ENCODE results near the gene AIFM3. TPM values are rescaled to one million over a fixed set of nuclear protein-coding genes. Genes with fewer than 3 reads are reported as not detected.

The AIFM3 gene
- total RNA-seq, 3 donors from 2014 or later: 1.6 to 3.3 (median 2.2) TPM

DNA sequence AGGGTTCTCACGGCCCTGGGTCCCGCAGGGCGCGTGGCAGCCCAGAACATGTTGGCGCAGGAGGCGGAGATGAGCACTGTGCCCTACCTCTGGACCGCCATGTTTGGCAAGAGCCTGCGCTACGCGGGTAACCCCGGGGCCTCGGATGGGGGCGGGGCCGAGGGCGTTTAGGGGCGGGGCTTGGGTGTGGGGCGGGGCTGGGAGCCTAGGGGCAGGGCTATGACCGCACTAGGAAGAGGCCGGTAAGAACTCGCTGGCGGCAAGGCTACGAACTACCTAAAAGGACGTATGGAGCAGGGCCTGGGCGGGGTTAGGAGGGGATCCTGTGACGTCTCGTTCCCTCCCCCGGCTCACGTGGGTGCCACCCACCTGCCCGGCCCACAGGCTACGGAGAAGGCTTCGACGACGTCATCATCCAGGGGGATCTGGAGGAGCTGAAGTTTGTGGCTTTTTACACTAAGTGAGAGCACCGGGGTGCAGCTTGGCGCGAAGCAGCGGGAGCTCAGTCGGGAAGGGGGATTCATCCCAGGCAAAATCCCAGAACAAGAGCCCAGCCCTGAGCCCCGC, 12.3 kb downstream of the AIFM3 start:
- no peak for TF ChIP-seq POLR2A (IDR thresholded peaks at IDR 0.05)
- peak in 1 of 3 donors; percentile 66 for TF ChIP-seq POLR2AphosphoS5 (IDR thresholded peaks at IDR 0.05)
- TF ChIP-seq, protein P1, sequence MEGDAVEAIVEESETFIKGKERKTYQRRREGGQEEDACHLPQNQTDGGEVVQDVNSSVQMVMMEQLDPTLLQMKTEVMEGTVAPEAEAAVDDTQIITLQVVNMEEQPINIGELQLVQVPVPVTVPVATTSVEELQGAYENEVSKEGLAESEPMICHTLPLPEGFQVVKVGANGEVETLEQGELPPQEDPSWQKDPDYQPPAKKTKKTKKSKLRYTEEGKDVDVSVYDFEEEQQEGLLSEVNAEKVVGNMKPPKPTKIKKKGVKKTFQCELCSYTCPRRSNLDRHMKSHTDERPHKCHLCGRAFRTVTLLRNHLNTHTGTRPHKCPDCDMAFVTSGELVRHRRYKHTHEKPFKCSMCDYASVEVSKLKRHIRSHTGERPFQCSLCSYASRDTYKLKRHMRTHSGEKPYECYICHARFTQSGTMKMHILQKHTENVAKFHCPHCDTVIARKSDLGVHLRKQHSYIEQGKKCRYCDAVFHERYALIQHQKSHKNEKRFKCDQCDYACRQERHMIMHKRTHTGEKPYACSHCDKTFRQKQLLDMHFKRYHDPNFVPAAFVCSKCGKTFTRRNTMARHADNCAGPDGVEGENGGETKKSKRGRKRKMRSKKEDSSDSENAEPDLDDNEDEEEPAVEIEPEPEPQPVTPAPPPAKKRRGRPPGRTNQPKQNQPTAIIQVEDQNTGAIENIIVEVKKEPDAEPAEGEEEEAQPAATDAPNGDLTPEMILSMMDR (IDR thresholded peaks at IDR 0.05): no peak
- DNase-seq (ENCODE audit: low spot score in 2 of 2): peak; percentile 77 to 83
- H3K4me3 ChIP-seq: peak overlapping the region in 2 of 3 donors; percentile 42 to 67
- no peaks in the 10 kb centered on the region for H3K36me3 ChIP-seq
- peaks cover 4 to 21% of the 10 kb centered on the region in 2 donors for H3K4me1 ChIP-seq
- intact Hi-C loops (cut with DNase I; ENCODE audit: low total_unique reads): no loop called here
- no peaks in the 10 kb centered on the region for H3K27me3 ChIP-seq
- no peaks in the 10 kb centered on the region for H3K9me3 ChIP-seq
- peak overlapping the region; percentile 7 to 24 for H3K27ac ChIP-seq

DNA sequence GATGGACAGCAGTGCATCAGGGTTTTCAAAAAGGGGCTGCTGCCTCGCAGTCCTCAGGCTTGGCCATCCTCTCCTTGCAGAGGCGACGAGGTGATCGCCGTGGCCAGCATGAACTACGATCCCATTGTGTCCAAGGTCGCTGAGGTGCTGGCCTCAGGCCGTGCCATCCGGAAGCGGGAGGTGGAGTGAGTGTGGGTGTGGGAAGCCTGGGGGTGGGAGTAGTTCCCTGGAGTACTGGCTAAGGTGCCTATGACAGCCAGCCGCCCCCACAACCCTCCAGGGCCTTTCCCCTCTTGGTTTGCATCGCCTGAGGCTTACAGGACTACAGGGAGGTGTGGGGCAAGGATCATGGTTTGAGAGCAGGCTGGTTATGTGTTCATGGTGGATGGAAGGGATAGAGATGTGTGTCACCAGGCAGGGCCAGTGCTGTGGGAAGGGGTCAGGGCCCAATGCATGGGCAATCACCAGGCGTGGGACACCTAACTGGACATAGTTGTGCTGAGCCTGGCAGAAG, 12.9 kb downstream of the AIFM3 start:
- Histone ChIP-seq H3K27me3 (no peaks in the 10 kb centered on the region), H3K36me3 (no peaks in the 10 kb centered on the region), H3K4me3 (peak overlapping the region in 2 of 3 donors; percentile 42 to 67), H3K9me3 (no peaks in the 10 kb centered on the region), H3K4me1 (peaks cover 4 to 21% of the 10 kb centered on the region in 2 donors), H3K27ac (peak overlapping the region in 1 of 2 donors; percentile 24)
- intact Hi-C loops (cut with DNase I; ENCODE audit: low total_unique reads): no loop called here
- TF ChIP-seq, protein P1 (IDR thresholded peaks at IDR 0.05): no peak
- no peak for TF ChIP-seq POLR2A (IDR thresholded peaks at IDR 0.05)
- TF ChIP-seq POLR2AphosphoS5 (IDR thresholded peaks at IDR 0.05): no peak
- DNase-seq (ENCODE audit: low spot score in 2 of 2): no peak

DNA sequence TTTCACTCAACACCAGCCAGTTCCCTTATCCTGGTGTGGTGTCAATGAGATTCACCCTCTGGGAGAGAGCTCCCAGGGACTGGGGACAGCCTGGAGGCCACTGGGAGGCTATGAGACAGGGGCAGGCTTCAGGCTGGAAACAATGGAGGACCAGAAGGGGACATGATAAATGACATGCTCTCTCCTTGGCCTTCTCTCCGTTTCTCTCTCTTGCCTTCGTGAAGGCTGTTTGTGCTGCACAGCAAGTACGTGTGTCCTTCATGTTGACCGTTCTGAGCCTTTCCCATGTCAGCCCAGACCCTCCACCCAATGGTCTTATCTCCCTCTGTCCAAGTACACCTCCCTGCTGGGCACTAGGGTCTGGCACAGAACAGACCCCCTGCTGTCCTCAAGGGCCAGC, 13.5 kb downstream of the AIFM3 start:
- no peak overlapping the region for H3K27ac ChIP-seq

DNA sequence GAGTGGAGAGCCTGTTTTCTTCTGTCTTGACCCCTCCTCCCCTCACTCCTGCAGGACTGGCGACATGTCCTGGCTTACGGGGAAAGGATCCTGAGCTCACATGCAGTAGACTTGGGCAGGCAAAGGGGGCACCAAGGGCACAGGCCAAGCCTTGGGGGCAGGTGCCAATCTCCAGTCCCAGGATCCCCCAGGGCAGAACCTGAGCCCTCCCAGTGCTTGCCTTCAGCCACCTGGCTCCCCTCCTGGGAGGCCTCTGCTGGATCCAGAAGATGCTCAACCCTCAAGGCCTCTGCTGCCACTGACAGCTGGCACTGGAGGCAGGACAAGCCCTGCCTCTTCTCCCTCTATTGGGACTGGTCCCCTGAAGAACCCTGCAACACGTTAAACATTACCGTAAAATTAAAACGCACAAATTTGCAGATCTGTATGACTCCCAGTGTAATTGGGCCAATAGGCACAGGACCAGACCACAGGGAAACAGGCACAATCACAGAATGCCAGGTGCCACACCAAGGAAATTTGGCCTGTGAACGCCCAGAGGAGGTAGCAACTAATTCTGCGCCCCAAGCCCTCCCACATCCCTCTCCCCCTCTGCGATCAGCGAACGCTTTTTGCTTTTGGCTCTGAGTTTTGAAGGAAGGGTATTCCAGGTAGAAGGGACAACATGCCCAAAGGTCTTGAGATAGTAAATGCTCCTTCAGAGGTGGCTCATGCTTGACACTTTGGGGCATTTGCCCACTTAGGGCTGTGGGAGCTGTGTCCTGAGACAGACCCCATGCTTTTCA, 14.1 kb downstream of the AIFM3 start:
- intact Hi-C loops (cut with DNase I; ENCODE audit: low total_unique reads): no loop called here
- peak overlapping the region; percentile 85 to 92 (median 86) for H3K4me3 ChIP-seq
- no peak for DNase-seq (ENCODE audit: low spot score in 2 of 2)
- H3K36me3 ChIP-seq: no peaks in the 10 kb centered on the region
- H3K27ac ChIP-seq: peak overlapping the region; percentile 92
- no peaks in the 10 kb centered on the region for H3K27me3 ChIP-seq
- no peak for TF ChIP-seq POLR2AphosphoS5 (IDR thresholded peaks at IDR 0.05)
- TF ChIP-seq, protein P1 (IDR thresholded peaks at IDR 0.05): no peak
- no peak for TF ChIP-seq POLR2A (IDR thresholded peaks at IDR 0.05)
- no peaks in the 10 kb centered on the region for H3K9me3 ChIP-seq
- peaks cover 4 to 21% of the 10 kb centered on the region in 2 donors for H3K4me1 ChIP-seq

More for the DNA sequence above, 13.5 kb downstream of the AIFM3 start:
- no peaks in the 10 kb centered on the region for H3K9me3 ChIP-seq
- intact Hi-C loops (cut with DNase I; ENCODE audit: low total_unique reads): no loop called here
- DNase-seq (ENCODE audit: low spot score in 2 of 2): no peak
- peaks cover 4 to 21% of the 10 kb centered on the region in 2 donors for H3K4me1 ChIP-seq
- no peak for TF ChIP-seq POLR2A (IDR thresholded peaks at IDR 0.05)
- no peak for TF ChIP-seq POLR2AphosphoS5 (IDR thresholded peaks at IDR 0.05)
- TF ChIP-seq, protein P1 (IDR thresholded peaks at IDR 0.05): no peak
- no peaks in the 10 kb centered on the region for H3K27me3 ChIP-seq
- no peaks in the 10 kb centered on the region for H3K36me3 ChIP-seq
- peak overlapping the region in 1 of 3 donors; percentile 67 for H3K4me3 ChIP-seq
